ENCODE results near the gene MRPL51. TPM values are rescaled to one million over a fixed set of nuclear protein-coding genes. Genes with fewer than 3 reads are reported as not detected.

Gene MRPL51
- total RNA-seq, 1 donor from 2014 or later: 250 TPM

DNA sequence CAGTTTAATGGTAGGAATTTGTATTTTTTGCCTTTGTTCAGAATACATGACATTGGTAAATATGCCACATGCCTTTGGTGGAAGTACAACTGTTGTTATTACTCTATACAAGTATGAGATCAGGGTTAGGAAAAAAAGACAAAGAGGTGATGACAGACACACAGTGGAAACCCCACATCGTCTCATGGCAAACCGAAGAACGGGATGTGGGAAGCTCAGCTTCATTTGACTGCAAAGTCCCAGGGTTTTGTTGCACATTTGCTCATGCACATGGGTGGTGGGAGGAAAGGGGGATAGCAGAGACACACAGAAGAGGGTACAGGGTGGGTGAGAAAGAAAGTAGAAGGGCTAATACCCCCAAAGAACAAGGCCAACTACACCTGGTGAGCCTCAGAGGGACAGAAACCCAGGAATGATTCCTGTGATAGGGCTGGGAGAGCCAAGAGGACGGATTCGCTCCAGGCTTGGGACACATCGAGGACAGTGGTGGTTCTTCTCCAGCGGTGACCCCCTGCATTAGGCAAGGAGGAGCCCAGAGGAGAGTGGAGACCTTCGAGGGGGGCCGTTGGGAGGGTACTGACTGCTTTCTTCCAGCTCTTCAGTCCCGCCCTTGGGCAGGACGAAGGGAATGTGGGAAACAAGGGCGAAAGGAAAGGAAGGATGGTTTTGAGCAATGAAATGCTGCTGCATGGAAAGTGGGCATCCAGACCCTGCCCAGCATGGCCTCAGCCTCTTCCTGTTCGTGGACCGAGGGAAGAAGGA lies 30.6 kb downstream of the MRPL51 start:
- no peaks in the 10 kb centered on the region for H3K9me3 Mint-ChIP-seq
- DNase-seq (ENCODE audit: low spot score): peak; percentile 56
- peak overlapping the region; percentile 99 for H3K27ac Mint-ChIP-seq
- H3K4me1 Mint-ChIP-seq (ENCODE audit: low read depth): peaks cover 84% of the 10 kb centered on the region
- peak overlapping the region; percentile 78 for H3K4me3 Mint-ChIP-seq
- intact Hi-C loops (cut with micrococcal nuclease): loop anchor here (1.0 to 2.0 kb wide), 4 partner anchors 8 to 36 kb away; partner anchors contain the start of genes TAPBPL and VAMP1
- H3K36me3 Mint-ChIP-seq (ENCODE audit: low read depth): peaks cover 75% of the 10 kb centered on the region
- H3K27me3 Mint-ChIP-seq (ENCODE audit: insufficient read depth): no peaks in the 10 kb centered on the region

DNA sequence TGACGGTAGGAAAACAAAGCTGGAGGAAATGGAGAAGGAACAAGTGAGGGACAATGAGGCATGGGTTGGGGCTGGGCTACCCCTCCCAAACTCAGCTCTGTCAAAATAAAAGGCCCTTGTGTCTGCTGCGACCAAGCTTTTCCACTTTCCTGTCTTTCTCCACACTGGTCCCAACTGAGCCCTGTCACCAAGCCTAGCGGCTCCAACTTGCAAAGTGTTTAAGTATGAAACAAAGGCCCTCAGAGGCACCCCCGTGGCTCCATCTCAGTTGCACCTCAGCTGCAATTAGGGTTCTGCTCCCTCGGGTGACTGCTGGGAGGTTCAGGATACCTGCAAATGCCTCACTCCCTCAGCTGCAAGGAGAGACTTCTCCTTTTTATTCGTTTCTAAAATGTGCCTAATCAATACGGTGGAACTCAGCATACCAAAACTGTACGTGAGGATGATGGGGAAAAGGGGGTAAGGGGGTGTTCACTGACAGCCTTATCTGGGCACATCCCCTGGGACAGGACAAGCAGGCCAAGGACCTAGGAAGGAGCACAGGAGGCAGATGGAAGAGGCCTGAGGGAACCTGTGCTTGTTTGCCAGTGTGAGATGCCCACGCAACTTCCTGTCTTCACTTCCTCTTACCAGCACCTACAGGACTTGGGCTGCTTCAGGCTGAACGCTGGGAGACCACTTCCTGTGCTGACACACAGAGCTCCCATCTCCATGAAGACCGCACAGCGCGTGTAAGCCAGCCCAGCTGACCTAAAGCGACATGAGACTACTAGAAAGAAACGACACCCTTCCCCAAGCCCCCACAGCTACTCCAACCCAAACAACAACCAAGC lies 31.4 kb downstream of the MRPL51 start:
- peaks cover 73% of the 10 kb centered on the region for H3K36me3 Mint-ChIP-seq (ENCODE audit: low read depth)
- H3K4me3 Mint-ChIP-seq: peak overlapping the region; percentile 78
- peak; percentile 82 for DNase-seq (ENCODE audit: low spot score)
- no peaks in the 10 kb centered on the region for H3K9me3 Mint-ChIP-seq
- peaks cover 83% of the 10 kb centered on the region for H3K4me1 Mint-ChIP-seq (ENCODE audit: low read depth)
- intact Hi-C loops (cut with micrococcal nuclease): loop anchor here (1.0 to 2.0 kb wide), 4 partner anchors 9 to 35 kb away; partner anchors contain the start of genes TAPBPL and VAMP1
- no peaks in the 10 kb centered on the region for H3K27me3 Mint-ChIP-seq (ENCODE audit: insufficient read depth)
- H3K27ac Mint-ChIP-seq: peak overlapping the region; percentile 99

GRCh38 chr12:6460751-6461371 lies 32.2 kb downstream of the MRPL51 start:
- peaks cover 76% of the 10 kb centered on the region for H3K4me1 Mint-ChIP-seq (ENCODE audit: low read depth)
- no peaks in the 10 kb centered on the region for H3K9me3 Mint-ChIP-seq
- intact Hi-C loops (cut with micrococcal nuclease): no loop called here
- peak overlapping the region; percentile 78 for H3K4me3 Mint-ChIP-seq
- no peaks in the 10 kb centered on the region for H3K27me3 Mint-ChIP-seq (ENCODE audit: insufficient read depth)
- H3K27ac Mint-ChIP-seq: peak overlapping the region; percentile 99
- H3K36me3 Mint-ChIP-seq (ENCODE audit: low read depth): peaks cover 74% of the 10 kb centered on the region
- DNase-seq (ENCODE audit: low spot score): no peak

GRCh38 chr12:6459004-6459337 lies 34.1 kb downstream of the MRPL51 start:
- Mint-ChIP-seq H3K27ac (peak overlapping the region; percentile 74), H3K4me1 (ENCODE audit: low read depth) (peaks cover 72% of the 10 kb centered on the region), H3K36me3 (ENCODE audit: low read depth) (peaks cover 74% of the 10 kb centered on the region), H3K9me3 (no peaks in the 10 kb centered on the region), H3K4me3 (peak overlapping the region; percentile 48), H3K27me3 (ENCODE audit: insufficient read depth) (no peaks in the 10 kb centered on the region)
- intact Hi-C loops (cut with micrococcal nuclease): no loop called here
- no peak for DNase-seq (ENCODE audit: low spot score)

DNA sequence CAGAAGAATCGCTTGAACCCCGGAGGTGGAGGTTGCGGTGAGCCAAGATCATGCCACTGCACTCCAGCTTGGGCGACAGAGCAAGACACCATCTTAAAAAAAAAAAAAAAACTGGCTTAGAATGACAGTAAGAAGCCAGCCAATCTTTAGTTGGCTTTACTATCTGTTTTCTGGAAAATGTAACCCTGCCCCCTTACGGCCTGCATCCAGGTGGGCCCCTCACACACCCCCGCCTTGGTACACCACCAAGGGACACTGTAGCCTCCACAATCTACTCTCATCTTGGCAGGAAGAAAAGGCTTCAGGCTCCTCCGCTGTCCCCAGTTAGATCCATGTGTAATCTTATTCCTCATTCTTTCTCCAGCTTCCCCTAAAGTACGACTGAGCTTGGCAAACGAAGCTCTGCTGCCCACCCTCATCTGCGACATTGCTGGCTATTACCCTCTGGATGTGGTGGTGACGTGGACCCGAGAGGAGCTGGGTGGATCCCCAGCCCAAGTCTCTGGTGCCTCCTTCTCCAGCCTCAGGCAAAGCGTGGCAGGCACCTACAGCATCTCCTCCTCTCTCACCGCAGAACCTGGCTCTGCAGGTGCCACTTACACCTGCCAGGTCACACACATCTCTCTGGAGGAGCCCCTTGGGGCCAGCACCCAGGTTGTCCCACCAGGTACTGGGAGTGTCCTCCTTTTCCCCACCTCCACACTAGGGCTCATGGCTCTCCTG lies 34.6 kb downstream of the MRPL51 start:
- H3K36me3 Mint-ChIP-seq (ENCODE audit: low read depth): peaks cover 73% of the 10 kb centered on the region

DNA sequence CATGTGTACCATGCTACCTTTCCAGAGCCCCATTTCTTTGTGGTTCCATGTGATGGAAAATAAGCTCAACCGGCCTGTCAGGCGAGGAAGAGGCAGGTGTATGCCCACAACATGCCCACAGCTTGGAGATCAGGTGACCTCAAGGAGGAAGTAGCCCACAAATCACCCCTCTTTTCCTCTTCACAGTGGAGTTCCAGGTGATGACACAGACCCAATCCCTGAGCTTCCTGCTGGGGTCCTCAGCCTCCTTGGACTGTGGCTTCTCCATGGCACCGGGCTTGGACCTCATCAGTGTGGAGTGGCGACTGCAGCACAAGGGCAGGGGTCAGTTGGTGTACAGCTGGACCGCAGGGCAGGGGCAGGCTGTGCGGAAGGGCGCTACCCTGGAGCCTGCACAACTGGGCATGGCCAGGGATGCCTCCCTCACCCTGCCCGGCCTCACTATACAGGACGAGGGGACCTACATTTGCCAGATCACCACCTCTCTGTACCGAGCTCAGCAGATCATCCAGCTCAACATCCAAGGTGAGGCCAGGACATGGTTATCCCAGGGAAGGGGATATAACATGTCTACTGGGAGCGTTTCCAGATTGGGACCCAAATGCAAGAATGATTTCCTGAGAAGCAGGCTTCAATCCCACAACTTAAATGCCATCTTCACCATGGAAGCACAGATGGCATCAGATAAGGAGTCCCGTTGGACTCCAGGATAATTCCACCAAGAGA lies 35.7 kb downstream of the MRPL51 start:
- H3K9me3 Mint-ChIP-seq: no peaks in the 10 kb centered on the region
- peaks cover 73% of the 10 kb centered on the region for H3K36me3 Mint-ChIP-seq (ENCODE audit: low read depth)
- peak overlapping the region; percentile 8 for H3K4me3 Mint-ChIP-seq
- H3K4me1 Mint-ChIP-seq (ENCODE audit: low read depth): peaks cover 71% of the 10 kb centered on the region
- intact Hi-C loops (cut with micrococcal nuclease): no loop called here
- no peak for DNase-seq (ENCODE audit: low spot score)
- peak overlapping the region; percentile 72 for H3K27ac Mint-ChIP-seq
- no peaks in the 10 kb centered on the region for H3K27me3 Mint-ChIP-seq (ENCODE audit: insufficient read depth)

More for the DNA sequence above, 34.6 kb downstream of the MRPL51 start:
- no peak for DNase-seq (ENCODE audit: low spot score)
- peak overlapping the region; percentile 74 for H3K27ac Mint-ChIP-seq
- H3K4me3 Mint-ChIP-seq: no peak overlapping the region
- intact Hi-C loops (cut with micrococcal nuclease): no loop called here
- peaks cover 72% of the 10 kb centered on the region for H3K4me1 Mint-ChIP-seq (ENCODE audit: low read depth)
- H3K27me3 Mint-ChIP-seq (ENCODE audit: insufficient read depth): no peaks in the 10 kb centered on the region
- no peaks in the 10 kb centered on the region for H3K9me3 Mint-ChIP-seq

DNA sequence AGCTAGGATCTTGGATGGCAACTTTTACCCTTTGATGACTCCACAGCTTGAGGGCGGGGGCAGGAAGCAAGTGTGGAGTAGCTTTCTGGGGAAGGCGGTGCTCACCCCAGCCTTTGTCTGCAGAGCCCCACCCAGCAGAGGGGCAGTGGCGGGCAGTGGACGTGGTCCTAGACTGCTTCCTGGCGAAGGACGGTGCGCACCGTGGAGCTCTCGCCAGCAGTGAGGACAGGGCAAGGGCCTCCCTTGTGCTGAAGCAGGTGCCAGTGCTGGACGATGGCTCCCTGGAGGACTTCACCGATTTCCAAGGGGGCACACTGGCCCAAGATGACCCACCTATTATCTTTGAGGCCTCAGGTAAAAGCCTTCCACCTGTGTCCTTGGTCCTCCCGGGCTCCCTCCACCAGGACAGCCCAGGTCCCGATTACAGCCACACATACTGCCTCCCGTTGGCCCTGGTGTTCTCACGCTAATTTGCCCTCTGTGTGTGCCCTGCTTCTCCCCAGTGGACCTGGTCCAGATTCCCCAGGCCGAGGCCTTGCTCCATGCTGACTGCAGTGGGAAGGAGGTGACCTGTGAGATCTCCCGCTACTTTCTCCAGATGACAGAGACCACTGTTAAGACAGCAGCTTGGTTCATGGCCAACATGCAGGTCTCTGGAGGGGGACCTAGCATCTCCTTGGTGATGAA lies 40.0 kb downstream of the MRPL51 start:
- peaks cover 66% of the 10 kb centered on the region for H3K4me1 Mint-ChIP-seq (ENCODE audit: low read depth)
- no peaks in the 10 kb centered on the region for H3K9me3 Mint-ChIP-seq
- H3K36me3 Mint-ChIP-seq (ENCODE audit: low read depth): peaks cover 64% of the 10 kb centered on the region
- peak overlapping the region; percentile 98 for H3K4me3 Mint-ChIP-seq
- no peaks in the 10 kb centered on the region for H3K27me3 Mint-ChIP-seq (ENCODE audit: insufficient read depth)
- intact Hi-C loops (cut with micrococcal nuclease): loop anchor here (1.0 to 5.0 kb wide), 4 partner anchors 9 to 39 kb away; partner anchors contain the start of genes MRPL51 and NCAPD2
- peak overlapping the region; percentile 91 for H3K27ac Mint-ChIP-seq
- no peak for DNase-seq (ENCODE audit: low spot score)

DNA sequence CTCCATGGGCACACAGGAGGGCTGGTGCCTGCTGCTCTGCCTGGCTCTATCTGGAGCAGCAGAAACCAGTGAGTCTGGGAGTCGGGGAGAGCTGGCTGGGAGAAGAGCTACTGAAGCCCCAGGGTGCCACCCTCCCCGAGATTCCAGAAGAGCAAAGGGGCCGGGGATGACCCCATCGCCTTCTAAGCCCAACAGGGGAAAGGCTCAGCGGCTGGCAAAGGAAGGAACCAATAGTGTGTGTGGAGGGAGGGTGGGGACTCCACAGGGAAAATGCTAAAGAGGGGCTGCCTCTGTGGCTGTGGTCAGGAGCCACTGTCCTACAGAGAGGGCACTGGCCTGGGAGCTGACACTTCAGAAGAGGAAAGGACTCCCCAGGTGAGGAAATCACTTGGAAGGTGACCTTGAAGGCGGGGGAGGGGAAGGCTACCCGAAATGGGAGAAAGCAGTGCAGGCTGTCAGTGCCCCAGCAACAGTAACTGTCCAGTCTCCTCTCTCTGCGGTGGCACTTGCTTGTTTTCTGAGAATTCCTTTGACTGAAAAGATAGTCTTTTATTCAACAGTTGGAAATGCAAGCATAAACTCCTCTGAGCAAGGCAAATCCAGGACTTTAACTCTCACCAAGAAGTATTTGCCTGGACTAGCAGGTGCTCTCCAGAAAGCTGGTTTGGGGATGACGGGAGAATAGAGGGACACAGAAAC lies 40.7 kb downstream of the MRPL51 start:
- DNase-seq (ENCODE audit: low spot score): no peak
- intact Hi-C loops (cut with micrococcal nuclease): loop anchor here (1.0 to 5.0 kb wide), 4 partner anchors 9 to 40 kb away; partner anchors contain the start of genes MRPL51 and NCAPD2
- H3K27me3 Mint-ChIP-seq (ENCODE audit: insufficient read depth): no peaks in the 10 kb centered on the region
- H3K27ac Mint-ChIP-seq: peak overlapping the region; percentile 91
- H3K4me1 Mint-ChIP-seq (ENCODE audit: low read depth): peaks cover 71% of the 10 kb centered on the region
- peaks cover 67% of the 10 kb centered on the region for H3K36me3 Mint-ChIP-seq (ENCODE audit: low read depth)
- peak overlapping the region; percentile 98 for H3K4me3 Mint-ChIP-seq
- no peaks in the 10 kb centered on the region for H3K9me3 Mint-ChIP-seq

GRCh38 chr12:6451348-6452244 lies 41.5 kb downstream of the MRPL51 start, which contains the start of gene TAPBPL:
Gene TAPBPL, plus strand, starts transcription at chr12:6452042. Its CDS starts 207 bp downstream, at chr12:6452249.
- H3K27ac Mint-ChIP-seq: peak within 1 kb of the TSS; percentile 91
- peaks cover 72% of the 10 kb centered on the region for H3K4me1 Mint-ChIP-seq (ENCODE audit: low read depth)
- no peaks in the 10 kb centered on the region for H3K27me3 Mint-ChIP-seq (ENCODE audit: insufficient read depth)
- no peaks in the 10 kb centered on the region for H3K9me3 Mint-ChIP-seq
- peak; percentile 79 for DNase-seq (ENCODE audit: low spot score)
- intact Hi-C loops (cut with micrococcal nuclease): loop anchor here (1.0 to 5.0 kb wide), 5 partner anchors 8 to 41 kb away; partner anchors contain the start of genes MRPL51 and NCAPD2
- peak within 1 kb of the TSS; percentile 98 for H3K4me3 Mint-ChIP-seq
- peaks cover 67% of the 10 kb centered on the region for H3K36me3 Mint-ChIP-seq (ENCODE audit: low read depth)

DNA sequence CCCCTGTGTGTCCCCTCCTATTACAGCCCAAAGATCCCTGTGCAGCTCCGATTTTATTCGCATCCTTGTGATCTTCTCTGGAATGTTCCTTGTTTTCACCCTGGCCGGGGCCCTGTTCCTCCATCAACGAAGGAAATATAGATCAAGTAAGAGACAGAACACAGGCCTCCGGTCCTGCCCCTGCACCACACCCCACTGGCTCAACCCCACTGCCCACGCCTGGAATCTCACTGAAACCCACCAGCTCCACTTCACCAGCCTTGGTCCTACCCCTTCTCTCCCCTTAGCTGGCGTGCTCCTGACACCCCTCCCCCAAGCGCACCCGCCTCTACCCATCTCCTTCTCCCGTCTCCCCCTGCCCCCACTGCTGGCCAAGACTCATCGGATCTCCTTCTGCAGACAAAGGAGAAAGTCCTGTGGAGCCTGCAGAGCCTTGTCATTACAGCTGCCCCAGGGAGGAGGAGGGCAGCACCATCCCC lies 42.2 kb downstream of the MRPL51 start:
- Mint-ChIP-seq H3K36me3 (ENCODE audit: low read depth) (peaks cover 67% of the 10 kb centered on the region), H3K4me1 (ENCODE audit: low read depth) (peaks cover 78% of the 10 kb centered on the region), H3K27ac (peak overlapping the region; percentile 91), H3K9me3 (no peaks in the 10 kb centered on the region), H3K27me3 (ENCODE audit: insufficient read depth) (no peaks in the 10 kb centered on the region), H3K4me3 (peak overlapping the region; percentile 98)
- no peak for DNase-seq (ENCODE audit: low spot score)
- intact Hi-C loops (cut with micrococcal nuclease): loop anchor here (1.0 to 5.0 kb wide), 2 partner anchors 28 to 41 kb away; partner anchors contain the start of genes MRPL51 and NCAPD2

Data from activated T-helper 1 cell treated with anti-CD3 and anti-CD28 coated beads, Interleukin-12 subunit alpha, Interleukin-12 subunit beta, Interleukin-2, Interleukin-4 antibody, amounts not matched to agents 30 ng/mL and 10 ng/mL and 1 ng/mL, durations not matched to agents 14 hours and 24 hours and 36 hours (primary cell).